AG09319 (cell line): ENCODE measurements around the gene DLK2.

Experiments
- DNase-seq: peaks from one replicate; pipeline ENCODE4 v3.0.0-alpha.2; 2010; ENCODE audit warnings: low read depth; ENCODE audit errors: extremely low read depth
- TF ChIP-seq, protein P1 (sequence below): IDR thresholded peaks from 2 replicates; pipeline ENCODE4 v1.5.1; 2011; ENCODE audit warnings: low read depth, mild to moderate bottlenecking, inconsistent platforms, low read length, moderate library complexity

DLK2 gene

GRCh38 chr6:43497129-43497396 is 41.7 kb upstream of the DLK2 start:
- no peak for DNase-seq

DNA sequence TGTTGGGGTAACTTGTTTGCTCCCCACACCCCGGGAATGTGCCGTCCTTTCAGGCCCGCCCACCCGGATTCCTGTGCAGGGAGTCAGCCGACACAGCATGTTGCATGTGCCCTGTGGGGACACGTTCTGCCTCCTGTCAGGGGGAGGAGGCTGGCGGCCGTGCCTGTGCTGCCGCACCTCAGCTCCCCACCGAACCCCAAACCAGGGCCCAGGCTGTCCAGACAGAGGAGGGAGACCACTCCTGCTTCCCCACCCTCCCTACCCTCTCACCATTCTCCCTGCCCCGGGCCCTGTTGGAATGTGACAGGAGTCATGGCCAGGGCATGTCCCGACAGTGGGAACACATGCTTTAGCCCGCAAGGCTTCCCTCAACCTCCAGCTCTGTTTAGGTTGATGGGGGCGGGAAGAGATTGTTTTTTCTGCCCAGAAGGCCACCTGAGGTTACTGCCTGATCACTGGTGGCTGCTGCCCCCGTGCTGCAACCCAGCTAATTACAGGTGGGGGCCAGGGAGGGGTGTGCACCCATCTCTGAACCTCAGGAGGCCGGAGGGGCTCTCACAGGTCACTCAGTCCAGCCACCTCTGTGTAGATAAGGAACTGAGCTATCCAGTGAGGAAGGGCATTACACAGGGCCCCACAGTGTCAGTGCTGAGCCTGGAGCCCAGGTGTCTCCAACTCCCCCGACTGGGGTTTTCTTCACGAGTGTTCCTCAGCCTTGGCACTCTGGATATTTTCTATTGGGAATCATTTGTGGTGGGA is 41.2 kb upstream of the DLK2 start:
- TF ChIP-seq, protein P1, sequence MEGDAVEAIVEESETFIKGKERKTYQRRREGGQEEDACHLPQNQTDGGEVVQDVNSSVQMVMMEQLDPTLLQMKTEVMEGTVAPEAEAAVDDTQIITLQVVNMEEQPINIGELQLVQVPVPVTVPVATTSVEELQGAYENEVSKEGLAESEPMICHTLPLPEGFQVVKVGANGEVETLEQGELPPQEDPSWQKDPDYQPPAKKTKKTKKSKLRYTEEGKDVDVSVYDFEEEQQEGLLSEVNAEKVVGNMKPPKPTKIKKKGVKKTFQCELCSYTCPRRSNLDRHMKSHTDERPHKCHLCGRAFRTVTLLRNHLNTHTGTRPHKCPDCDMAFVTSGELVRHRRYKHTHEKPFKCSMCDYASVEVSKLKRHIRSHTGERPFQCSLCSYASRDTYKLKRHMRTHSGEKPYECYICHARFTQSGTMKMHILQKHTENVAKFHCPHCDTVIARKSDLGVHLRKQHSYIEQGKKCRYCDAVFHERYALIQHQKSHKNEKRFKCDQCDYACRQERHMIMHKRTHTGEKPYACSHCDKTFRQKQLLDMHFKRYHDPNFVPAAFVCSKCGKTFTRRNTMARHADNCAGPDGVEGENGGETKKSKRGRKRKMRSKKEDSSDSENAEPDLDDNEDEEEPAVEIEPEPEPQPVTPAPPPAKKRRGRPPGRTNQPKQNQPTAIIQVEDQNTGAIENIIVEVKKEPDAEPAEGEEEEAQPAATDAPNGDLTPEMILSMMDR = peak; percentile 62
- no peak for DNase-seq

More at GRCh38 chr6:43497129-43497396, 41.7 kb upstream of the DLK2 start:
- TF ChIP-seq, protein P1 = no peak

GRCh38 chr6:43495409-43495941 is 40.1 kb upstream of the DLK2 start:
- no peak for DNase-seq
- TF ChIP-seq, protein P1 = peak; percentile 8

DNA sequence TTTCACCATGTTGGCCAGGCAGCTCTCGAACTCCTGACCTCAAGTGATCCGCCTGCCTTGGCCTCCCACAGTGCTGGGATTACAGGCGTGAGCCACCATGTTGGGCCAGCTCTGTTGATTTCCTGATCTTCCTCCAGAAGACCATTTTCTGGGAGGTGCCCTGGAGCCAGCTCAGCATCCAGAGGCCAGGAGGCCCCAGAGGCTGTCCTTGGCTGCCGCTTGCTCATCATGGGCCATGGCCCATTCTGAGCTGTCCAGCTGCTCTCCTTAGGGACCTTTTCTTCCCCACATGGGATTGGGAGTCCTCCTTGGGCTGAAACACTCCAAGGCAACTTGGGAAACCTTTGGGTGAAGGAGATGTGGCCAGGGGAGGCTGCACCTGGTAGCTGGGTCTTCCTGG is 39.4 kb upstream of the DLK2 start:
- TF ChIP-seq, protein P1 = no peak
- no peak for DNase-seq

GRCh38 chr6:43494321-43494720 is 39.0 kb upstream of the DLK2 start:
- TF ChIP-seq, protein P1 = no peak
- no peak for DNase-seq

DNA sequence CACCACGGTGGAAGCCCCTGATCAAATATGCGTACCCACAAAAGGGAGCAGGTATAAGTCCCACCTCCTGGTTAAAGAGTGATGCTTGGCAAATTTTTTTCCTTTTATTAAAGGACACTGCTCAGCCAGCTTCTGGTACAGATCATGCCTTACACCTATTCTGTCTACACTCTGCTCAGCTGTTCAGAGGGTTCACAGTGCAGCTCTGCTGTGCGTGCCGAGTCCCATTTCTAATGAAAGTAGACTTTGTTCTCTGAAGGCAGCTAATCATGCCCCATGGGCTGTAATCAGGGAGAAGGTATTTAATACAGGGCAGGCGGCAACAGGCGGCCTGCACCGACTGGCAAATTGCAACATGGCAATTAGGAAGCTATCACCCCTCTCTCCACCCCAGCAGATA is 38.5 kb upstream of the DLK2 start:
- DNase-seq = no peak
- TF ChIP-seq, protein P1 = no peak

GRCh38 chr6:43493230-43493629 is 37.9 kb upstream of the DLK2 start:
- no peak for DNase-seq
- TF ChIP-seq, protein P1 = no peak
